MM.1S (cell line): ENCODE measurements around the gene PPM1A.

Source experiments
- DNase-seq: peaks from one replicate; pipeline ENCODE4 v3.0.0-alpha.2; 2015
- H2AFZ ChIP-seq: fragments of 300-600 bp; sonication (generic); 2 replicates; pipeline ENCODE4 v1.6.0; 2016; ENCODE audit warnings: antibody characterized with exemption, low read length
- H3F3A ChIP-seq: fragments of 300-600 bp; sonication (generic); 2 replicates; pipeline ENCODE4 v1.6.1; 2016; ENCODE audit warnings: mild to moderate bottlenecking, antibody characterized with exemption, low read length, moderate library complexity, mixed read lengths; ENCODE audit not compliant: insufficient read depth
- H3K27ac ChIP-seq: fragments of 300-600 bp; sonication (generic); 2 replicates; pipeline ENCODE4 v1.5.1; 2016; ENCODE audit warnings: mild to moderate bottlenecking, low read length
- H3K27me3 ChIP-seq: fragments of 300-600 bp; sonication (generic); replicated peaks from 2 replicates; pipeline ENCODE4 v1.6.0; 2016; ENCODE audit warnings: low read length; ENCODE audit not compliant: insufficient read depth
- H3K36me3 ChIP-seq: fragments of 300-600 bp; sonication (generic); replicated peaks from 2 replicates; pipeline ENCODE4 v1.6.1; 2016; ENCODE audit warnings: mild to moderate bottlenecking, low read length, mixed read lengths; ENCODE audit not compliant: insufficient read depth
- H3K4me1 ChIP-seq: fragments of 300-600 bp; sonication (generic); 2 replicates; pipeline ENCODE4 v1.6.1; 2016; ENCODE audit warnings: low read length, mixed read lengths
- H3K4me2 ChIP-seq: fragments of 300-600 bp; sonication (generic); 2 replicates; pipeline ENCODE4 v1.6.0; 2016; ENCODE audit warnings: low read depth, low read length
- H3K4me3 ChIP-seq: fragments of 300-600 bp; sonication (generic); 2 replicates; pipeline ENCODE4 v1.5.1; 2016; ENCODE audit warnings: low read length, mixed read lengths
- H3K79me2 ChIP-seq: fragments of 300-600 bp; sonication (generic); 2 replicates; pipeline ENCODE4 v1.6.1; 2016; ENCODE audit warnings: mixed run types, low read length, mixed read lengths
- H3K9ac ChIP-seq: fragments of 300-600 bp; sonication (generic); 2 replicates; pipeline ENCODE4 v1.6.1; 2016; ENCODE audit warnings: low read length, mixed read lengths
- H3K9me2 ChIP-seq: fragments of 300-600 bp; sonication (generic); replicated peaks from 2 replicates; pipeline ENCODE4 v1.6.1; 2016; ENCODE audit warnings: mild to moderate bottlenecking, low read length, mixed read lengths; ENCODE audit not compliant: insufficient read depth
- H3K9me3 ChIP-seq: fragments of 300-600 bp; sonication (generic); replicated peaks from 2 replicates; pipeline ENCODE4 v1.6.1; 2016; ENCODE audit warnings: mild to moderate bottlenecking, low read length, mixed read lengths; ENCODE audit not compliant: insufficient read depth
- H4K20me1 ChIP-seq: fragments of 300-600 bp; sonication (generic); 2 replicates; pipeline ENCODE4 v1.6.1; 2016; ENCODE audit warnings: mild to moderate bottlenecking, low read length, moderate library complexity, mixed read lengths; ENCODE audit not compliant: insufficient read depth
- CTCF ChIP-seq: fragments of 300-600 bp; sonication (generic); IDR thresholded peaks from 2 replicates; pipeline ENCODE4 v1.5.1; 2016; ENCODE audit warnings: antibody characterized with exemption, low read length, mixed read lengths
- EZH2 ChIP-seq: fragments of 300-600 bp; sonication (generic); optimal IDR thresholded peaks from 2 replicates; pipeline ENCODE3; 2017; ENCODE audit warnings: low read depth, mild to moderate bottlenecking, antibody characterized with exemption, low read length, mixed read lengths
- EZH2phosphoT487 ChIP-seq: fragments of 300-600 bp; sonication (generic); IDR thresholded peaks from 2 replicates; pipeline ENCODE4 v1.6.1; 2018; ENCODE audit warnings: antibody characterized with exemption, low read length

Gene PPM1A

GRCh38 chr14:60277605-60278190 is 28.7 kb downstream of the PPM1A start:
- no peak overlapping the region for H3K27ac ChIP-seq
- no peak overlapping the region for H3K4me3 ChIP-seq
- TF ChIP-seq CTCF (no peak), EZH2phosphoT487 (no peak), EZH2 (no peak)
- no peaks in the 10 kb centered on the region for H4K20me1 ChIP-seq
- no peak for DNase-seq
- no peaks in the 10 kb centered on the region for H3K9me2 ChIP-seq
- H3K79me2 ChIP-seq = peaks cover 54% of the 10 kb centered on the region
- no peaks in the 10 kb centered on the region for H3K4me1 ChIP-seq
- H3K27me3 ChIP-seq = no peaks in the 10 kb centered on the region
- no peaks in the 10 kb centered on the region for H3F3A ChIP-seq
- no peaks in the 10 kb centered on the region for H3K36me3 ChIP-seq
- H2AFZ ChIP-seq = no peak overlapping the region
- no peak overlapping the region for H3K4me2 ChIP-seq
- no peaks in the 10 kb centered on the region for H3K9me3 ChIP-seq
- no peak overlapping the region for H3K9ac ChIP-seq

GRCh38 chr14:60278350-60278749 is 29.3 kb downstream of the PPM1A start:
- no peak overlapping the region for H3K4me2 ChIP-seq
- peaks cover 48% of the 10 kb centered on the region for H3K79me2 ChIP-seq

GRCh38 chr14:60287452-60287851 is 38.4 kb downstream of the PPM1A start:
- no peaks in the 10 kb centered on the region for H3K36me3 ChIP-seq
- no peak overlapping the region for H3K9ac ChIP-seq
- H3K4me3 ChIP-seq = no peak overlapping the region

More at GRCh38 chr14:60278350-60278749, 29.3 kb downstream of the PPM1A start:
- Histone ChIP-seq H3K4me1 (no peaks in the 10 kb centered on the region), H3K9me3 (no peaks in the 10 kb centered on the region), H3K36me3 (no peaks in the 10 kb centered on the region), H2AFZ (no peak overlapping the region), H3F3A (no peaks in the 10 kb centered on the region), H3K9ac (no peak overlapping the region), H3K27ac (no peak overlapping the region), H3K9me2 (no peaks in the 10 kb centered on the region), H3K27me3 (no peaks in the 10 kb centered on the region), H3K4me3 (no peak overlapping the region), H4K20me1 (no peaks in the 10 kb centered on the region)
- TF ChIP-seq EZH2phosphoT487 (no peak), CTCF (no peak), EZH2 (no peak)
- no peak for DNase-seq

GRCh38 chr14:60288279-60288678 is 39.3 kb downstream of the PPM1A start:
- no peaks in the 10 kb centered on the region for H3F3A ChIP-seq
- no peaks in the 10 kb centered on the region for H3K9me2 ChIP-seq
- no peak overlapping the region for H3K4me3 ChIP-seq
- no peaks in the 10 kb centered on the region for H3K4me1 ChIP-seq
- H3K27ac ChIP-seq = no peak overlapping the region
- no peaks in the 10 kb centered on the region for H3K79me2 ChIP-seq
- H3K4me2 ChIP-seq = no peak overlapping the region
- H4K20me1 ChIP-seq = no peaks in the 10 kb centered on the region
- no peak overlapping the region for H2AFZ ChIP-seq
- TF ChIP-seq EZH2 (no peak), CTCF (no peak), EZH2phosphoT487 (no peak)
- DNase-seq = no peak
- H3K36me3 ChIP-seq = no peaks in the 10 kb centered on the region
- H3K27me3 ChIP-seq = no peaks in the 10 kb centered on the region
- no peak overlapping the region for H3K9ac ChIP-seq
- H3K9me3 ChIP-seq = no peaks in the 10 kb centered on the region

More at GRCh38 chr14:60287452-60287851, 38.4 kb downstream of the PPM1A start:
- no peak overlapping the region for H2AFZ ChIP-seq
- H3K27ac ChIP-seq = no peak overlapping the region
- no peaks in the 10 kb centered on the region for H3K27me3 ChIP-seq
- H3K4me1 ChIP-seq = no peaks in the 10 kb centered on the region
- no peak for TF ChIP-seq EZH2phosphoT487
- no peaks in the 10 kb centered on the region for H3F3A ChIP-seq
- no peaks in the 10 kb centered on the region for H3K79me2 ChIP-seq
- no peak overlapping the region for H3K4me2 ChIP-seq
- H3K9me2 ChIP-seq = no peaks in the 10 kb centered on the region
- no peak for DNase-seq
- H3K9me3 ChIP-seq = no peaks in the 10 kb centered on the region
- no peaks in the 10 kb centered on the region for H4K20me1 ChIP-seq
